Measurements from ENCODE around the gene FGF4. TPM values are rescaled to one million over a fixed set of nuclear protein-coding genes. Genes with fewer than 3 reads are reported as not detected.

FGF4 gene
- total RNA-seq, 1 donor from 2014 or later = not detected

- H3K4me1 ChIP-seq = peaks cover 16% of the 10 kb centered on the region
- H3K27ac ChIP-seq (replicated peaks) = no peak overlapping the region
- peaks cover 90% of the 10 kb centered on the region for H3K27me3 ChIP-seq (ENCODE audit: low read depth)
- intact Hi-C loops (cut with micrococcal nuclease) = no loop called here
- no peak for DNase-seq
- no peaks in the 10 kb centered on the region for H3K9me3 ChIP-seq (replicated peaks)
- H3K4me3 ChIP-seq = no peak overlapping the region
- H3K36me3 ChIP-seq = no peaks in the 10 kb centered on the region
- TF ChIP-seq, protein P1, sequence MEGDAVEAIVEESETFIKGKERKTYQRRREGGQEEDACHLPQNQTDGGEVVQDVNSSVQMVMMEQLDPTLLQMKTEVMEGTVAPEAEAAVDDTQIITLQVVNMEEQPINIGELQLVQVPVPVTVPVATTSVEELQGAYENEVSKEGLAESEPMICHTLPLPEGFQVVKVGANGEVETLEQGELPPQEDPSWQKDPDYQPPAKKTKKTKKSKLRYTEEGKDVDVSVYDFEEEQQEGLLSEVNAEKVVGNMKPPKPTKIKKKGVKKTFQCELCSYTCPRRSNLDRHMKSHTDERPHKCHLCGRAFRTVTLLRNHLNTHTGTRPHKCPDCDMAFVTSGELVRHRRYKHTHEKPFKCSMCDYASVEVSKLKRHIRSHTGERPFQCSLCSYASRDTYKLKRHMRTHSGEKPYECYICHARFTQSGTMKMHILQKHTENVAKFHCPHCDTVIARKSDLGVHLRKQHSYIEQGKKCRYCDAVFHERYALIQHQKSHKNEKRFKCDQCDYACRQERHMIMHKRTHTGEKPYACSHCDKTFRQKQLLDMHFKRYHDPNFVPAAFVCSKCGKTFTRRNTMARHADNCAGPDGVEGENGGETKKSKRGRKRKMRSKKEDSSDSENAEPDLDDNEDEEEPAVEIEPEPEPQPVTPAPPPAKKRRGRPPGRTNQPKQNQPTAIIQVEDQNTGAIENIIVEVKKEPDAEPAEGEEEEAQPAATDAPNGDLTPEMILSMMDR (IDR thresholded peaks at IDR 0.05; ENCODE audit: borderline replicate concordance) = no peak
Measured at GRCh38 chr11:69815973-69816372, 40.8 kb upstream of the FGF4 start.

GRCh38 chr11:69814902-69815301 lies 39.8 kb upstream of the FGF4 start:
- Histone ChIP-seq H3K9me3 (replicated peaks) (no peaks in the 10 kb centered on the region), H3K27ac (replicated peaks) (no peak overlapping the region), H3K27me3 (ENCODE audit: low read depth) (peaks cover 88% of the 10 kb centered on the region), H3K4me1 (peaks cover 16% of the 10 kb centered on the region), H3K36me3 (no peaks in the 10 kb centered on the region), H3K4me3 (no peak overlapping the region)
- TF ChIP-seq, protein P1 (IDR thresholded peaks at IDR 0.05; ENCODE audit: borderline replicate concordance) = no peak
- intact Hi-C loops (cut with micrococcal nuclease) = no loop called here
- no peak for DNase-seq

DNA sequence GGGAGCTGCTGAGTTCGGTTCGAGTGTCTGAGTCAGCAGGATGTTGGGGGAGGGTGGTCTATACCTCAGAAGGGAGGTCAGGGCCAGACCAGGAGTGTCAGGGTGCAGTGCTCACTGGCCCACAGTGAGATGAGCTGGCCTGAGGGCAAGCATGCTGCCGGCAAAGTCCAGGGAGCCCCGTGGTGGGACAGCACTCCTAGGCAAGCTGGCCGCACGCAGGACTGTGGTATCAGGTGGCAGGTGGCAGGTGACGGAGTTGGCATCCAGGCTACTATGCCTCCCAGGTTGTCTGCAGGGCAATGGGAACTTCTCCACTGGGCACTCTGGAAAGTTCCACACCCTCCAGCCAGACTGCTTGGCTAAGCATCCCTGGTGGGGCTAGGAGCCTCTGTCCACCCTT lies 39.3 kb upstream of the FGF4 start:
- Histone ChIP-seq H3K27me3 (ENCODE audit: low read depth) (peaks cover 87% of the 10 kb centered on the region), H3K4me3 (no peak overlapping the region), H3K4me1 (peaks cover 16% of the 10 kb centered on the region), H3K27ac (replicated peaks) (no peak overlapping the region), H3K9me3 (replicated peaks) (no peaks in the 10 kb centered on the region), H3K36me3 (no peaks in the 10 kb centered on the region)
- TF ChIP-seq, protein P1 (IDR thresholded peaks at IDR 0.05; ENCODE audit: borderline replicate concordance) = no peak
- no peak for DNase-seq
- intact Hi-C loops (cut with micrococcal nuclease) = no loop called here

DNA sequence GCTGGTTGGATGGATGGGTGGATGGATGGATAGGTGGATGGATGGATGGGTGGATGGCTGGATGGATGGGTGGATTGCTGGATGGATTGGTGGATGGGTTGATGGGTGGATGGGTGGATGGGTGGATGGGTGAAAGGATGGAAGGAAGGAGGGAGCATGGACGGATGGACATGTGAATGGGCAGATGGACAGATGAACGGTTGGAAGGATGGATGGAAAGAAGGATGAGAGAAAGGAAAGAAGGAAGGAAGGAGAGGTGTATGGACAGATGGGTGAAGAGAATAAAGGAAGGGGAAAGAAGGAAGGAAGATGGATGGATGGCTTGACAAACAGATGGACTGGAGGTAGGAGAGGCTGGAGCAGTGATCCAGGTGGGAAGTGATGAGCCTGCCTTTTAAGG lies 38.7 kb upstream of the FGF4 start:
- intact Hi-C loops (cut with micrococcal nuclease) = no loop called here
- no peaks in the 10 kb centered on the region for H3K36me3 ChIP-seq
- H3K9me3 ChIP-seq (replicated peaks) = no peaks in the 10 kb centered on the region
- peaks cover 85% of the 10 kb centered on the region for H3K27me3 ChIP-seq (ENCODE audit: low read depth)
- no peak for DNase-seq
- TF ChIP-seq, protein P1 (IDR thresholded peaks at IDR 0.05; ENCODE audit: borderline replicate concordance) = no peak
- H3K27ac ChIP-seq (replicated peaks) = no peak overlapping the region
- peaks cover 16% of the 10 kb centered on the region for H3K4me1 ChIP-seq
- no peak overlapping the region for H3K4me3 ChIP-seq

DNA sequence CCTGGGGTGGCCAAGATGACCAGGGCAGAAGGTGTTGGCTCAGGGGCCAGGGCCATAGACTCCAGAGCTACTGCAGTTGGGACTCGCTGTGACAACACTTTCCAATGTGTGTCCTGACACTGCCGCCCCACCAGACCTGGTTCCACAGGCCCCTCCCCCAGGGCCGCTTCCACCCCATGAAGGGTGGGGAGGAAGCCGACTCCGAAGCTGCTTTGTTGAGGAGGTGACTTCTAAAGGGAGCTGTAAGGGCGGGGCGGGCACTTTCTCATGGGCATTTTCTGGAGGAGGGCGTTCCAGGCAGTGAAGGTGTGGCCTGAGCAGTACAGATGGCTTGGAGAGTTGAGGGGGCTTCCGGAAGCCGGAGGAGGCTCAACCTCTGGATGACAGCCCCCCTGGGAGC lies 37.8 kb upstream of the FGF4 start:
- Histone ChIP-seq H3K36me3 (no peaks in the 10 kb centered on the region), H3K4me1 (peaks cover 10% of the 10 kb centered on the region), H3K9me3 (replicated peaks) (no peaks in the 10 kb centered on the region), H3K4me3 (no peak overlapping the region), H3K27ac (replicated peaks) (no peak overlapping the region), H3K27me3 (ENCODE audit: low read depth) (peaks cover 83% of the 10 kb centered on the region)
- TF ChIP-seq, protein P1 (IDR thresholded peaks at IDR 0.05; ENCODE audit: borderline replicate concordance) = no peak
- no peak for DNase-seq
- intact Hi-C loops (cut with micrococcal nuclease) = no loop called here

- Histone ChIP-seq H3K36me3 (no peaks in the 10 kb centered on the region), H3K27ac (replicated peaks) (no peak overlapping the region), H3K9me3 (replicated peaks) (no peaks in the 10 kb centered on the region), H3K4me1 (peaks cover 3% of the 10 kb centered on the region), H3K4me3 (no peak overlapping the region), H3K27me3 (ENCODE audit: low read depth) (peaks cover 79% of the 10 kb centered on the region)
- no peak for DNase-seq
- intact Hi-C loops (cut with micrococcal nuclease) = no loop called here
- TF ChIP-seq, protein P1 (IDR thresholded peaks at IDR 0.05; ENCODE audit: borderline replicate concordance) = no peak
Measured at GRCh38 chr11:69812256-69812655, 37.1 kb upstream of the FGF4 start.
